ENCODE results near the gene S100PBP.

Gene S100PBP

GRCh38 chr1:32906654-32907053 is 89.2 kb downstream of the S100PBP start:
- no peak for TF ChIP-seq CTCF (conservative IDR thresholded peaks at IDR 0.05; ENCODE audit: control insufficient read depth, insufficient read depth, low read depth, low read length)
- DNase-seq (ENCODE audit: low read depth): no peak
- H3K4me3 ChIP-seq (ENCODE audit: control insufficient read depth, low read depth, low read length): no peak overlapping the region

DNA sequence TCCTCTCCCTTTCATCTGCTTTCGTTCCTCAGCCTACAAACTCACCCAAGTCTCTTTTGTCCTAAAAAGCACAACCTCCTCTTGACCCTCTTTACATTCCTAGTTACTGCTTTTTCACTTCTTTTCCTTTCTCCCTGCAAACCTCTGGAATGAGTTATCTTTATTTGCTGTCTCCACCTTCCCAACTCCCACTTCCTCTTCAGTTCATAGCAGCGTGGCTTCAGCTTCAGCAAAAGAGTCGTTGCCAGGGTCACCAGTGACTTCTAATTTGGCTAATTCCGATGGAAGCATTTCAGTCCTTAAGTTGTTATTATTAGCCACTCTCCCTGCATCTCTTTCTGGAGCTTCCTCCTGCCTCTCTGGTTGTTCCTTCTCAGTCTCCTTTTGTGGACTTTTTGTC is 90.0 kb downstream of the S100PBP start:
- H3K4me3 ChIP-seq (ENCODE audit: control insufficient read depth, low read depth, low read length): no peak overlapping the region
- no peak for TF ChIP-seq CTCF (conservative IDR thresholded peaks at IDR 0.05; ENCODE audit: control insufficient read depth, insufficient read depth, low read depth, low read length)
- DNase-seq (ENCODE audit: low read depth): peak; percentile 22
